Heart left ventricle (tissue), 13 donors: ENCODE results near the gene TTR.

Experiments used
- POLR2A ChIP-seq, 2 donors: fragments of 450-650 bp; IDR thresholded peaks; one replicate each; pipeline ENCODE4 v1.6.1; 2017; ENCODE audit warnings: antibody characterized with exemption in 2 of 2, mild to moderate bottlenecking in 2 of 2, moderate library complexity in 2 of 2
- TF ChIP-seq, protein P1 (sequence below), 12 donors: fragments of 200-600 bp; sonication (generic) in 4 of 12; IDR thresholded peaks; one replicate each; pipeline versions ENCODE4 v1.5.0 to v1.8.0; 2018 to 2022; ENCODE audit warnings: antibody characterized with exemption in 12 of 12, mild to moderate bottlenecking in 5 of 12
- donor health status: ischemic (EF 13 %, LVEDD 7.1; RV severe dilation, severe dysfunction).
- donor health status: DM: no; HTN: yes; CAD: no.
- donor health status: DM: no; HTN: no; CAD: no.
- donor health status: ischemic (EF 25% LVEDD 6.9; RV normal size, moderate dysfunction).
- donor health status: ischemic (EF 25% LVEDD 5.7; RV mildly dilated, moderate dysfunction).
- donor health status: ischemic (EF 35%, LVEDD 5.7; RV mildly dilated, moderate dysfunction).
- donor health status: nonischemic (EF 11% LVEDD 7.7; RV severe dilation, severe dysfunction).
- donor health status: DM: yes; HTN: yes; CAD: no.
- donor health status: PGD.
- donor health status: ischemic (EF 29% LVEDD 5.4; RV normal size, mild dysfunction).
- donor health status: nonischemic (EF 23%, LVEDD 6.1; RV moderate dilation, normal function).

DNA sequence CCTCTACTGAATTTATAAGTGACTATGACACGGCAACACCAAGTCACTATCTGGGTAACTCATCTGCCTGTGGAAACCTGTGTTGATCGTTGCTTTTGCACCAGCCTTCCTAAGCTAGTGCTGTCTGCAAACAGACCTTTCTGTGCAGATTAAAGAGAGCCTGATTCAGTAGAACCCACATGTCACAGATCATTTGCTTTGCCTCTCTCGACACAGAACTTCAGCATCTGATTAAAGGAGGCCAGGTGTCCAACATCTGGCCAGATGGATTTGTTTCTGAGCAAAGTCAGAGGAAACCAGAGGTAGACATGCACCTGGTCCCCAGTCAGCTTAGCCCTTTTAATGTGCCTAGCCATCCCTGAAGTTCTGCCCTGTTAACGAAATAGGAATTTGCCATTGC, 15.0 kb upstream of the TTR start:
- TF ChIP-seq, protein P1, sequence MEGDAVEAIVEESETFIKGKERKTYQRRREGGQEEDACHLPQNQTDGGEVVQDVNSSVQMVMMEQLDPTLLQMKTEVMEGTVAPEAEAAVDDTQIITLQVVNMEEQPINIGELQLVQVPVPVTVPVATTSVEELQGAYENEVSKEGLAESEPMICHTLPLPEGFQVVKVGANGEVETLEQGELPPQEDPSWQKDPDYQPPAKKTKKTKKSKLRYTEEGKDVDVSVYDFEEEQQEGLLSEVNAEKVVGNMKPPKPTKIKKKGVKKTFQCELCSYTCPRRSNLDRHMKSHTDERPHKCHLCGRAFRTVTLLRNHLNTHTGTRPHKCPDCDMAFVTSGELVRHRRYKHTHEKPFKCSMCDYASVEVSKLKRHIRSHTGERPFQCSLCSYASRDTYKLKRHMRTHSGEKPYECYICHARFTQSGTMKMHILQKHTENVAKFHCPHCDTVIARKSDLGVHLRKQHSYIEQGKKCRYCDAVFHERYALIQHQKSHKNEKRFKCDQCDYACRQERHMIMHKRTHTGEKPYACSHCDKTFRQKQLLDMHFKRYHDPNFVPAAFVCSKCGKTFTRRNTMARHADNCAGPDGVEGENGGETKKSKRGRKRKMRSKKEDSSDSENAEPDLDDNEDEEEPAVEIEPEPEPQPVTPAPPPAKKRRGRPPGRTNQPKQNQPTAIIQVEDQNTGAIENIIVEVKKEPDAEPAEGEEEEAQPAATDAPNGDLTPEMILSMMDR (IDR thresholded peaks at IDR 0.05): no peak
- TF ChIP-seq POLR2A (IDR thresholded peaks at IDR 0.05): no peak
